CD4-positive, alpha-beta T cell treated with Interleukin-4 for 1 hour (primary cell): Measurements from ENCODE around the gene GPC1.

Experiments
- DNase-seq, 2 donors: peaks; one replicate each; pipeline ENCODE4 v3.0.0-alpha.2; 2020 to 2022

The GPC1 gene

DNA sequence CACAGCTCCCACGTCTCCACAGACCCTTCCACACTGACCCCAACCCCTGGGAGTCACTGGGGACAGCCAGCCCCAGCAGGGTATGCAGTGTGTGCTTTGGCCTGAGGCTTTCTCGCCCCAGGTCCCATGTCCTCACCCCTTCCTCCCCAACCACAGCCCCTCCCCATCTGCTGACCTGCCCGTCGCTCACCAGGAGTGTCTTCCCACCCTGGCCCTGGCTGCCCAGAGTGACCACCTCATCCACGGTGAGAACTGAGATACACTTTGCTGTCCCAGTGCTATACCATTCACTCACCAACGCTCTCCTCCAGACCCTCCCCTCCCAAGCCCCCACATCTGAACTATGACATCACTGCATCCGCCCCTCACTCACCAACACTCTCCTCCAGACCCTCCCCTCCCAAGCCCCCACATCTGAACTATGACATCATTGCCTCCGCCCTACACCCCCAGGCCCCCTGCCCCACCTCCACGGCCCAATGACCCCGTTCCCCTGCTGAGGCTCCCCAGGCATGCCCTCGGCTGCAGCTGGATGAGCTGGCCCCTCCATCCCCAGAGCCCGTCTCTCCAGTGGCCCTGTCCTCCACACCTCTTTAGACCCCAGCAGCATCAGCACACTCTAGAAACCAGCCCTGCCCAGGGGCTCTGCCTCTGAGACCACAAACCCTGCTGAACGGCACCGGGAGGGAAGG is 67.1 kb downstream of the GPC1 start:
- DNase-seq: no peak

DNA sequence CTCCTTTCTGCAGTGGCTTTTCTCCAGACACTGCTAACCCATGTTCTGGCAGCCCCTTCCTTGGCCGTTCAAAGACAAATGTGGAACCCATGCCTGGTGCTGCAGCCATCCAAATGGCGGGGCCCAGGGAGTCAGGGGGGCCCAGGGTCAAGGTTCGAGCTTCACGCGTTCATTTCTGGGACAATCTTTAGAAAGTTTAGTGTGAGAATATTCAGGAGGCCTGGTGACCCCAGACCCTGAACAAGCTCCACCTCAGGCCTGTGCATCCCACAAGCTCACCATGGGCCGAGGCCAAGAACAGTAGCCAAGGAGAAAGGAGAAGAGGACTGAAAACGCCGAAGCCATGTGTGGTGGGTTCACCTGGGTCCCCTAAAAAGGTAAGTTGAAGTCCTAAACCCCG is 67.9 kb downstream of the GPC1 start:
- no peak for DNase-seq

DNA sequence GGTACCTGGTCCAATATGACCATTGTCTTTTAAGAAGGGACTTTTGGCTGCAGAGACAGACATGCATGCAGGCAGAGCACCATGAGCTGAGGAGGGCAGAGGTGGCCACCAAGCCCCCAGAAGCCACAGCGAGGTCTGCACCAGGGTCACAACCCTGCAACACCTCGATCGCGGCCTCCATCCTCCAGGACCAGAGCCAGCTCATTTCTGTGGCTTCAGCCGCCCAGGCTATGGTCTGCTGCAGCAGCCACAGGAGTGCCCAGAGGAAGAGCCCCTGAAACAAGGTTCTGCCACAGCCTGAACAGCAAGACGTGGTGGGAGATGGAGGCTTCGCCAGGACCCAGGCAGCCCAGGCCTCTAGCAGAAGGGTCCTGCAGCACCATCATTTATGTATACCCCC is 68.4 kb downstream of the GPC1 start:
- no peak for DNase-seq

DNA sequence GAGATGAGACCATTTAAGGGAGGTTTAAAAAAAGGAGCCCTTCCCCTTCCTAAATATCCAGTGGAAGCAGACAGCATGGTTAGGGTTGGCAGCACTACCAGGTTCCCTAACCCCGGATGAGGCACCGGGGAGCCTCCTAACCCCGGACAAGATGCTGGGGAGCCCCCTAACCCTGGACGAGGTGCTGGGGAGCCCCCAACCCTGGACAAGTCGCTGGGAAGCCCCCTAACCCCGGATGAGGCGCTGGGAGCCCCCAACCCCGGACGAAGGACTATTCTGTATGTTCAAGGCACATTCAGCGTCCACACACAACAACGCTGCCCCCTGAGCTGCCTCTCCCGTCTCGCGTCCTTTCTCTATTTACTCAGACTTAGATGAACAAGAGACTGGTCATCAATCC is 70.4 kb downstream of the GPC1 start:
- DNase-seq: no peak

DNA sequence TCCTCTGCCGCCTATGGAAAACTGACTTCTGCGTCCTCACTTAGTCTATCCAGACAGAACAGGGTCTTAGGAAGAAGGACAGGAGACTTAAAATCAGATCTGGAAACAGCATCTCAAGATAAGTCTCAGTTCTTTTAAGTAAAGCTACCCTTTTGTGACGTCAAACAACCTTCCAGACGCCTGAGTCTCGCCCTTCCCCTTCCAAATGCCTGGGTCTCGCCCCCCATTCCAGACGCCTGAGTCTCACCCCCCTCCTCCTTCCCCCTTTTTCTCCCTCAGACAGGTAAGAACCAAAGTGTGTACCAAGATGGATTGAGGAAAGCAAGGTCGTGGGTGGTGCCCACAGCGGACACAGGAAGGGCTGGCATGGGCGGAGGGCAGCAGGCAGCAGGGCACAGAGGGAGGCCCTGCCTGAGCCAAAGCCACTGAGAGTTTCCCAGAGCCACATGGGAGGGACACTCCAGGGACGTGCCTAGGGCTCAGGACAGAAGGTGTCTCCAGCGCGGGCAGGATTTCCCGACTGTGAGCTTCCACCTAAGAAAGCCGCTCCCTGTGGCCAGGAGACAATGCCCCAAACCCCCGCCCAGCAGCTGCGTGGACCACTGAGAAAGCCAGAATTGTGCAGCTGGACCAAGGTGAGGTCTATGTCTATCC is 71.1 kb downstream of the GPC1 start:
- DNase-seq: peak in 1 of 2 donors; percentile 8

DNA sequence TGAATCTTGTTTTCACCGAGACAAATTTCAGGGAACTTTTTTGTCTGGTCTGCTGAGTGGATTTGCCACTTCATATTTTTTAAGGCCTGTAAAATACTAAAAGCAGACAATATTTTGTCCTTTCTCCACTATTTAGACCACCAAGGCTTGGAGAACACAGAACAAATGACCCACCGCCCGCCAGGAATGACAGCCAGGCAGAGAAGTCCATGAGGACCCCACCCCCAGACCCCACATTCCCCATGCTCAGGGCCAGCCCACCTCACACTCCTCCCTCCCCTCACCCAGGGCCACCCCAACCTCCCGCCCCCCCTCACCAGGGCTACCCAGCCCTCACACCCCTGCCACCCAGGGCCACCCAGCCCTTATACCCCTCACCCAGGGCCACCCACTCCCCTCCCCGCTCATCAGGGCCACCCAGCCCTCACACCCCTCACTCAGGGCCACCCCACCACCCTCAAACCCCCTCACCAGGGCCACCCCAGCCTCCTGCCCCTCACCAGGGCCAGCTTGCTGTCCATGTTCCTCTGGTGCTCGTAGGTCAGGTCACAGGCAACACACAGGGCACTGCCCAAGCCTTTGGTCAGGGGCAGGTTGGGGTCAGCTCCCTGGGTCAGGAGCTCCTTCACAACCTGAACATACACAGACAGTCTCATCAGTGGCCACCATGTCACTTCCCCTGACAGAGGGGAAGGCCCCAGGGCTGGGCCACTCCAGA is 71.8 kb downstream of the GPC1 start:
- DNase-seq: no peak

DNA sequence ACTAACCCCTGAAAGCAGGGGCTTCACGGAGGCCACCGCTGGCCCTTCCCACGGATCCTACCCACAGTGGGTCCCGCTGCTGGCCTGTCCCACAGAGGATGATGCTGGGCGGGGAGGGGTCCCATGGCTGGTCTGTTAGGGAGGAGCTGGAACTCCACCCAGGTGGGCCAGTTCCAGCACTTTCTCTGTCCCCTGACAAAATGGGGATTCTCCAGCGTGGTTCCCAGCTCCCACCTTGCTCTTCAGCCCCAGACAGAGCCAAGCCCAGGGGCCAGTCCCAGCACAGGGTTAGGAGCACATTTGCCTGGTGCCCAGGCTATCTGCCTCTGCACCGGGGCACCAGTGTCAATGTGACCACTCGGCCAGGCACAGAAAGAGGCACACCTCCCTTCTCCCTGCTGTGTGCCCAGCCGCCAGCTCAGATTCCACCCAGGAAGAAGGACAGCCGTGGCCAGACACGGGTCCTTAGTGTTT is 72.4 kb downstream of the GPC1 start:
- DNase-seq: peak in 1 of 2 donors; percentile 8

DNA sequence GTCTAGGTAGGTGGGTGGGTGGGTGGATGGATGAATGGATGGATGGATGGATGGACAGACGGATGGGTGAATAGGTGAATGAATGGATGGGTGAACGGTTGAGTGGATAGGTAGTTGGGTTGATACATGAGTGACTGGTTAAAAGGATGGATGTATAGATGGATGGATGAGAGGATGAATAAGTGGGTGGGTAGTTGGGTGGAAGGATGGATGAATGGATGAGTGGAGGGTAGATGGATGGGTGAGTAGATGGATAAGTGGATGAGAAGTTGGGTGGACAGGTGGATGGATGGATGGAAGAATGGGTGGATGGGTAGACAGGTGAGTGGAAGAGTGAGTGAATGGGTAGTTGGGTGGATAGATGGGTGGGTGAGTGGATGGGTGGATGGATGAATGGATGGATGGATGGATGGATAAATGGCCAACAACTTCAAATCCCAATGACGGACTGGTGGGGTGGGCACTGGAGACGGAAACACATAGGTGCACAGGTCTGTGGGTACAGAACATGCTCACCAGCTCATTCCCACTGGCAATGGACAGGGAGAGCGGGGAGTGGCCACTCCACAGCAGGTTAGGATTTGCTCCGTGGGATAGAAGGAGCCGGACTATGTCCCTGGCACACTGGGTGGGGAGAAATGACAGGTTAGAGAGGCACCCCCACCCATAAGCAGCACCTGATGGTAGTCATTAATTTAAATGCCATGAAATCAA is 73.5 kb downstream of the GPC1 start:
- no peak for DNase-seq

DNA sequence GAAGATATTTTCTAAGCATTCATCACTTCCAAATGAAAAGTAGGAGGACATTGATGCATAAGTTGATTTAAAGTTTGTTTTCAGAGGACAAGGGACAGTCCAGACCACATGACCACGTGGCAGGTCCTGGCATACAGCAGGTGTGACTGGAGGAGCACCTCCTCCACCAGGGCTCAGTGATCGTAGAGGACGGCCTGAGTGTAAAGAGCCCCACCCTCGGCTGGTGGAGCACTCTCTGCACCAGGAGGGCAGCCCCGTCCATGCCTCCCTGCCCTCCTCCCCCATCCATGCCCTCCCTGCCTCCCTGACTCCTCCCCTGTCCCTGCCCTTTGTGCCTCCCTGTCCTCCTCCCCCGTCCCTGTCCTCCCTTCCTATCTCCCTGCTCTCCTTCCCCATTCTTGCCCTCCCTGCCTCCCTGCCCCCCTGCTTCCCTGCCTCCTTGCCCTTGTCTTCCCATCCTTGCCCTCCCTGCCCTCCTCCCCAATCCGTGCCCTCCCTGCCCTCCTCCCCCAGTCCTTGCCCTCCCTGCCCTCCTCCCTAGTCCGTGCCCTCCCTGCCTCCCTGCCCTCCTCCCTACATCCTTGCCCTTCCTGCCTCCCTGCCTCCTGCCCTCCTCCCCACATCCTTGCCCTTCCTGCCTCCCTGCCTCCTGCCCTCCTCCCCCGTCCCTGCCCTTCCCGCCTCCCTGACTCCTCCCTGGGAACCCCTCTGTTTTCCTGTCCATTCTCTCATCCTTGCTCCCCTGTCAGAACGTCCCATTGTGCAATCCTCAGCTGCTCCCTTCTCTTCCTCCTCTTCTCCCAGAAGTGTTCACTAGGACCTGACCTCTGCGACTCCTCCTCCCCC is 74.4 kb downstream of the GPC1 start:
- no peak for DNase-seq

DNA sequence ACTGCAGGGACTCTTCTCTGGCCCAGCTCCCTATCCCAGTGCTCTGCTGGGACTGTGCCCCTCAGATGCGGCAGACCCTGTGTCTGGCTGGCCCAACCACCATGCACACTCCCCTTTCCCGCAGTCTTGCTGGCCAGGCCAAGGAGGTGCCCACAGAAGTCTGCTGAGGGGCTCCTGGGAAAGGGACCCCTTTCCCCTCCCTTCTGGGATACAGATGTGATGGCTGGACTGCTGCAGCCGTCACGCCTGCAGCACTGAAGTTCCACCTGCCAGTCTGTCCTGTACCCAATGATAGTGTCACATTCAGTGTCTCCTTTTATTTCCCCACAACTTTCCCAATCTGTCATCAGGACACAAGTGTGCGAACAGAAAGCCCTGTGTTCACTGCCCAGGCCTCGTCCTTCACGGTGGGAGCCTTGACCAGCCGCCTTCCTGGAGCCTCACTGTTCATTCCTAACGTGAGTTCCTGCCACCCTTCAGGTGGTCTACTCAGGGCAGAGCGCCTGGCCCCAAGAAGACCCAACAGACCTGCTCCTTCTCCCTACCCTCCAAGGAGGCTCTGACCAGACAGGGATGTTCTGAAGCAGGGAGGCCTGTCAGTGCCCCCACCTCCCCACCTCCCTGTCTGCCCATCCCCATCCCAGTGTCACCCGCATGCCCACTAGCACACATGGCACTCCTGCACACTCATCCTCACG is 75.2 kb downstream of the GPC1 start:
- no peak for DNase-seq

DNA sequence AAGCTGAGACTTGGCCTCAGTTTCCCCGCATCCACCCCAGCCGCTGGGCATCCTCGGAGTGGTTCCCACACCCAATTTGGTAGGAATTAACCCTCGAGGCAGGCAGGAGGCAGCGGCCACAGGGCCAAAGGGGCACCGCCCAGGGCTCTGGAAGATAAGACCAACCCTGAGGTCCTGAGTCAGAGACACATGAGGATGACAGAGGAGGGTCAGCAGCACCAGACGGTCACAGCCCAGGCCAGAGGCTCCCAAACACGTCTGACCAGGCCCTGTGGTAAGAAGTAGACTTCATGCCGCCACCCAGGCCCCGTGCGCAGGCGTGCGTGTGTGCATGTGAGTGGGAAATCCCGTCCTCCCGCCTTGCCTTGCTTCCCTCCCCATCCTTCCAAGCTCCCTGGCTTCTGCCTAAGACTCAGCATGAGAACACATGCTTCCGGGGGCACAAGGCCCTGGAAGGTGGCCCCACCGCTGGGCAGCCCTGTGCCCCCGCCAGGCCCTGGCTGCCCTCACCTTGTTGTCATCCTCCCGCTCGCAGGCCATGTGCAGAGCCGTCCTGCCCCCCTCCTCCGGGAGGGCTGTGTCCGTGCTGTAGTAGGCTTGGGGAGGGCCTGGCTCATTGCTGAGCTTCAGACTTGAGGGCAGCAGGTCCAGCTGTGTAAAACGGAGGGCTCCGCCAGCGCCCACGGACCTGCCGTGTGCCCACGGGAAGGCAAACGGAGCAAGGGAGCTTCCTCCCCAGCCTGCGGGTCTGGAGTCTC is 76.1 kb downstream of the GPC1 start:
- DNase-seq: peak in 1 of 2 donors; percentile 10

DNA sequence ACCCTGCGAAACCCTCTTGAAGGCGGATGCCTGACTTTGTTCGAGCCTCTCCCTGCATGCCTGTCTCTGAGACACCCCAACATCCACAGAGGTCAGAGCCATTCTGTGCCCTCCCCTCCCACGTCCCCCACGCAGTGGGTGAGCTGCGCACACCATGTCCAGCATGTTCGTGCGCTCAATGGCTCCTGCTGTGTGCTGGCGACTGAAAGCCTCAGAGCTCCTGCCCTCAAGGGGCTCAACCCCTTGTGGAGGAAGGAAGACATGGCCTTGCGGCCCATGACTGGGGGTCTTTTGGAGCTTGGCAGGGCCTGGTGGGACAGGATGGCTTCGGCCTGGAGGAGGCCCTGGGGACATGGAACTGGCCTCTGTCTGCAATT is 76.6 kb downstream of the GPC1 start:
- DNase-seq: no peak

DNA sequence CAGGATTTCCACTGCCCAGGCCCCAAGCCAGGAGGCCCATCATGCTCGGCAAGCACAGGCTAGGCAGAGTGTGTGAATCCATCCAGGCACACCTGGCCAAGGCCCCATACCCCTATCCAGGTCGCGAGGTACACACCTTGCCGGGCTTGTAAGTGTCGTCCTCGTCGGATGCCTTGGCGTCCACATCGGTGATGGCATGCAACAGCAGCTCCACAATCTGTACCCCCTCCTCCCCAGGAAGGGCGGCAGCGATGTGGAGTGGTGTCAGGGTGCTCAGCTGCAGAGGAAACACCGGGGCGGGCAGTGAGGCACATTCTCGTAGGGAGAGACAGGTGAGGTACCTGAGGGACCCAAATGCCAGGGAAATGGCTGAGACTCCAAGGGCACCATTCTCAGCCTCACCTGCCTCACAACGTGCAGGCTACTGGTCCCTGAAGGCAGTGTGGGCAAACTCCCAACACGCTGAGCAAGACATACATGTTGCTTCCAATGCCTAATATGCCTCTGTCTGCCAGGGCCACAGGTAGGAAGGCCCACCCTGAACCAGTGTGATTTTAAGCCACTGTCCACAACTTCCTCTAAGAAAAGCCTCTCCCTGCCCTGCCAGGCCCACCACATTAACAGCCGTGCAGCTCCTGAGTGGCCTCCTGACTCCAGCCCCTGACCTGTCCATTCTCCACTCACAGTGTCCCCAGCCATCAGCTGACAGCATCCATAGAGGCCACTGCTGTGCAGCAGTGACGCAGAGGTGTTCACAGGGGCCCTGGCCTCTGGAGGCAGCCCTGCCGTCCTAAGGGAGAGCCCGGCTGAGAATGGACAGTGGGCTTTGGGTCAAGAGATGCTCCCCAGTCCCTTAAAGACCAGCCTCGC is 77.4 kb downstream of the GPC1 start:
- no peak for DNase-seq

DNA sequence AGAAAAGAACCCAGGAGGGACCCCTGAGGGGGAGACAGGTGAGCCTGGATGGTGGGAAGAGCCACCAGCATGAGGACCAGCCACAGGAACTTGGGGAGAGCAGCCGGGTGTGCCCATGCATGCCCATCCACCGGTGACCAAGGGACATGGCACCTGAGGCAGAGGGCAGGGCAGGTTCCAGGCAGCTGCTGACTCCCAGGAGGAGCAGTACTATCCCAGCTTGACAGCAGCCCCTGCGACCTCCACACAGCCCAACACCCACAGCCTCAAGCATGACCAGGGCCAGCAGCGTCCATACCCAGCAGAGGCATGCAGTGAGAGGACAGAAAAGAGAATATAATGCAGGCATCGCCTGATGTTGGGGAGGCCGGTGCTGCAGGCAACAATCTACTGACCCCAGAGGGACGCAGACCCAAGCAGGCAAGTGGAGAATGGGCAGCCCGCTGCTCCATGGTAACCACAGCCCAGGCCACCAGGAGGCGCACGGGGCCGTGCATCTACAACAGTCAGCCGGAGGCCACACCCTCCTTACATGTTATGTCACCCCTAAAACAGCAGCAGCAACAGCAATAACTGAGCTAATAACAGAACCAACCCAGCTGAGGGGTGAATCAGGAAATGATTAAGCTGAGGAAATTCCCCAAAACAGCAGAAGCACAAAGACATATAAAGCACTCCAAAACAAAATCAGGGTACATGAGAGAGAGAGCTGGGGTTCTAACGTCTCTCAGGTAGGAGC is 78.3 kb downstream of the GPC1 start:
- peak; percentile 86 to 88 for DNase-seq

DNA sequence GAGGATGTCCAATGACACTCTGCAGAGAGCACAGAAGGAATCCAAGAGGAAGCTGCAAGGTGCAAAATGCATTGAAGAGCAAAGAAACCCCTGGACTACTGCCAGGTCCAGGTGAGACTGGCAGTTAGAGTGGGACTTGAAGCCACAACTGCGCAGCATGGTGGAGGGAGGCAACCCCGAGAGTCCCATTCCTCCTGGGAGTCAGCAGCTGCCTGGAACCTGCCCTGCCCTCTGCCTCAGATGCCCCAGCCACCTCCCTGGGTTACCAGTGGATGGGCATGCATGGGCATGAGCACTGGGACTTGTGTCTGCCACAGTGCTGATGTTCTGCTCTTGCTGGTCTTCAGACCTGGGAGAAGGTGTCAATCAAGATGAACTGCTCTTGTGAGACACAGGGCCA is 79.2 kb downstream of the GPC1 start:
- DNase-seq: no peak

DNA sequence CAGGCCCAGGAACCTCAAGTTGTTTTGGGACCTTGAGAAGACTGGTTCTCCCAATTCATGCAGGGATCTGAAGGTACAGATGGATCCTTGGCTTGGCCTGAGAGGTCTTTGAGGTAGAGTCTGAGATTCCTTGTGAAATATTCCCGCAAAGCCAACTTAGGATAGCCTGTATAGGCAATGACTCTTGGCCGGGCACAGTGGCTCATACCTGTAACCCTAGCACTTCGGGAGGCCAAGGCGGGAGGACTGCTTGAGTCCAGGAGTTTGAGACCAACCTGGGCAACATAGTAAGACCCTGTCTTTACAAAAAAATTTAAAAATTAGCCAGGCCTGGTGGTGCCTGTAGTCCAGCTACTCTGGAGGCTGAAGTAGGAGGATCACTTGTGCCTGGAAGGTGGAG is 81.9 kb downstream of the GPC1 start:
- no peak for DNase-seq
